Peyer's patch (tissue), 4 donors: Measurements from ENCODE around the gene KIAA1671.
A peak's percentile ranks its signal among the peaks of the same experiment; 100 is the strongest.

Source experiments
- POLR2A ChIP-seq, 2 donors: fragments of 450-650 bp; IDR thresholded peaks; one replicate each; pipeline ENCODE4 v1.5.1; 2017; ENCODE audit warnings: antibody characterized with exemption in 2 of 2, mild to moderate bottlenecking in 2 of 2, moderate library complexity in 2 of 2
- TF ChIP-seq, protein P1 (sequence below), 6 experiments: fragments of 450-650 bp in 4 of 6; fragments of 200-600 bp in 2 of 6; sonication (generic) in 1 of 6; IDR thresholded peaks; one replicate each; pipeline ENCODE4 v1.5.1; 2017 to 2019; ENCODE audit warnings: antibody characterized with exemption in 6 of 6, mild to moderate bottlenecking in 3 of 6, moderate library complexity in 1 of 6

DNA sequence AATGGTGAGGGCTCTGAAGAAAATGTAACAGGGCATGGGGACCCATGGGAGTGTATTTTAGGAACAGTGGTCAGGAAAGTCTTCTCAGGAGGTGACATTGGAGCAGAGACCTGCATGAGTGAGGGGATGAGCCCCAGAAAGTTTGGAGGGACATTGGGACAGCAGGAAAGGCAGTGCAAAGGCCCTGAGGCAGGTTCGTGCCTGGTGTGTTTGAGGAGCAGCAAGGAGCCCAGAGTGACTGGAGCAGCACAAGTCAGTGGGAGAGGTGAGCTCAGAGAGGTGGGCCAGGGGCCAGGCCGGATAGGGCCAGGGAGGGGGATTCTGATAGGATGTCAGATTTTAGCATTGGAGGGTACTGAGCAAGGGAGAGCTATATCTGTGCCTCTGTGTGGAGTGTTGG is 167.1 kb downstream of the KIAA1671 start:
- TF ChIP-seq, protein P1, sequence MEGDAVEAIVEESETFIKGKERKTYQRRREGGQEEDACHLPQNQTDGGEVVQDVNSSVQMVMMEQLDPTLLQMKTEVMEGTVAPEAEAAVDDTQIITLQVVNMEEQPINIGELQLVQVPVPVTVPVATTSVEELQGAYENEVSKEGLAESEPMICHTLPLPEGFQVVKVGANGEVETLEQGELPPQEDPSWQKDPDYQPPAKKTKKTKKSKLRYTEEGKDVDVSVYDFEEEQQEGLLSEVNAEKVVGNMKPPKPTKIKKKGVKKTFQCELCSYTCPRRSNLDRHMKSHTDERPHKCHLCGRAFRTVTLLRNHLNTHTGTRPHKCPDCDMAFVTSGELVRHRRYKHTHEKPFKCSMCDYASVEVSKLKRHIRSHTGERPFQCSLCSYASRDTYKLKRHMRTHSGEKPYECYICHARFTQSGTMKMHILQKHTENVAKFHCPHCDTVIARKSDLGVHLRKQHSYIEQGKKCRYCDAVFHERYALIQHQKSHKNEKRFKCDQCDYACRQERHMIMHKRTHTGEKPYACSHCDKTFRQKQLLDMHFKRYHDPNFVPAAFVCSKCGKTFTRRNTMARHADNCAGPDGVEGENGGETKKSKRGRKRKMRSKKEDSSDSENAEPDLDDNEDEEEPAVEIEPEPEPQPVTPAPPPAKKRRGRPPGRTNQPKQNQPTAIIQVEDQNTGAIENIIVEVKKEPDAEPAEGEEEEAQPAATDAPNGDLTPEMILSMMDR (IDR thresholded peaks at IDR 0.05), result no peak
- peak in 1 of 2 donors; percentile 9 for TF ChIP-seq POLR2A (IDR thresholded peaks at IDR 0.05)
